CD4-positive, alpha-beta T cell (primary cell): ENCODE measurements around the gene WDR75. TPM values are rescaled to one million over a fixed set of nuclear protein-coding genes. Genes with fewer than 3 reads are reported as not detected.

Experiments
- ATAC-seq: fragments of 200-7000 bp; cut with Tn5 transposase; one replicate; pipeline ENCODE4 v1.10.0; 2022; ENCODE audit warnings: mild to moderate bottlenecking; ENCODE audit not compliant: poor library complexity
- CTCF ChIA-PET: fragments of 350-600 bp; sonication (Branson Sonifier 250); formaldehyde crosslinking; loops from one replicate; lab custom pipeline; 2021; ENCODE audit warnings: antibody characterized with exemption, inconsistent platforms; lab: Charles Lee
- POLR2A ChIA-PET: fragments of 350-600 bp; sonication (Branson Sonifier 250); formaldehyde crosslinking; loops from one replicate; lab custom pipeline; 2021; ENCODE audit warnings: antibody characterized with exemption, inconsistent platforms; lab: Charles Lee
- DNase-seq, 14 experiments: peaks; one replicate each; pipeline ENCODE4 v3.0.0-alpha.2; 2013 to 2020; ENCODE audit warnings: mixed read lengths in 2 of 14
- H3K27ac ChIP-seq, 2 donors: one replicate each; pipeline versions ENCODE4 v1.5.1 to v1.7.0; 2013; ENCODE audit warnings: low read length in 2 of 2, low read depth in 1 of 2, mild to moderate bottlenecking in 1 of 2
- H3K27me3 ChIP-seq, 2 experiments: 1 replicate in 1 of 2; 2 replicates in 1 of 2; pipeline versions ENCODE4 v1.6.1 to v1.7.0; 2013; ENCODE audit warnings: low read length in 2 of 2, control low read depth in 1 of 2, mild to moderate bottlenecking in 1 of 2, moderate library complexity in 1 of 2; ENCODE audit not compliant: insufficient read depth in 2 of 2, control insufficient read depth in 1 of 2
- H3K36me3 ChIP-seq: one replicate; pipeline ENCODE4 v1.6.1; 2013; ENCODE audit warnings: low read length, control low read depth; ENCODE audit not compliant: insufficient read depth
- H3K4me1 ChIP-seq: one replicate; pipeline ENCODE4 v1.6.1; 2013; ENCODE audit warnings: low read length, control low read depth; ENCODE audit not compliant: insufficient read depth
- H3K4me3 ChIP-seq: one replicate; pipeline ENCODE4 v1.5.1; 2013; ENCODE audit warnings: mild to moderate bottlenecking, low read length, moderate library complexity
- H3K9me3 ChIP-seq, 2 experiments: 1 replicate in 1 of 2; 2 replicates in 1 of 2; pipeline versions ENCODE4 v1.6.1 to v1.7.0; 2013; ENCODE audit warnings: low read length in 2 of 2, mild to moderate bottlenecking in 2 of 2, control low read depth in 1 of 2, moderate library complexity in 1 of 2; ENCODE audit not compliant: control insufficient read depth in 1 of 2, insufficient read depth in 1 of 2
- H3K27ac Mint-ChIP-seq: one replicate; pipeline ENCODE4 v1.8.0; 2020; ENCODE audit warnings: mixed read lengths
- H3K27me3 Mint-ChIP-seq: one replicate; pipeline ENCODE4 v1.8.0; 2021; ENCODE audit warnings: mixed read lengths
- H3K36me3 Mint-ChIP-seq: one replicate; pipeline ENCODE4 v1.8.0; 2021; ENCODE audit warnings: low read depth, mixed read lengths
- H3K4me1 Mint-ChIP-seq: one replicate; pipeline ENCODE4 v1.8.0; 2021; ENCODE audit warnings: low read depth, mixed read lengths
- H3K4me3 Mint-ChIP-seq: one replicate; pipeline ENCODE4 v1.8.0; 2020; ENCODE audit warnings: mild to moderate bottlenecking, mixed read lengths
- H3K9me3 Mint-ChIP-seq: one replicate; pipeline ENCODE4 v1.8.0; 2020; ENCODE audit warnings: mixed read lengths
- intact Hi-C, 2 experiments: fragments of 100-400 bp; cut with DNase I in 1 of 2; cut with micrococcal nuclease in 1 of 2; formaldehyde crosslinking; loops; one replicate each; pipeline versions ENCODE4 v1.15.1 to v1.9.0; 2023 to 2025; cut with DNase I, micrococcal nuclease
- total RNA-seq, 174 experiments: library from RNA in 2 of 174; stranded (reverse) in 2 of 174; gene quantifications; one replicate each; pipeline ENCODE4 v1.2.3 and lab custom pipeline; 2021 to 2026
- TF ChIP-seq, protein P1 (sequence below): fragments of 200-600 bp; IDR thresholded peaks from one replicate; pipeline ENCODE4 v1.8.0; 2022; ENCODE audit warnings: antibody characterized with exemption, mild to moderate bottlenecking

WDR75 gene
- total RNA-seq, 2 experiments from 2014 or later = 38.1 to 45.3 TPM

DNA sequence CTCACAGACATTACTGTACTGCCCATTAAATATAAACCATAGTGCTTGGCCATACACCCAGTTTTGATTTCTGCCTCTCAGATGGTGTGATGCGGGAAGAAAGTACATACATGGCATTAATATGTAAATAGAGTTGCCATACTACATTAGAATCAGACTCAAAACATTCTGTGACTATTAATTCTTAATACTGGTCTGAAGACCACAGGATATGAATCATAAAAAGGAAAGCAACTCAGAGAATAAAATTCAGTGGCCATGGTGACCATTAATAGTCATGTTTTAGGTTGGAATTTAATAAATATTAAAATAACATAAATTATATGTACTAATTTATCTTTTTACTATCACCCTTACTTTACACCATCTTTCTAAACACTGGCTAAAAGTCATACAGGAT is 33.0 kb upstream of the WDR75 start:
- TF ChIP-seq, protein P1, sequence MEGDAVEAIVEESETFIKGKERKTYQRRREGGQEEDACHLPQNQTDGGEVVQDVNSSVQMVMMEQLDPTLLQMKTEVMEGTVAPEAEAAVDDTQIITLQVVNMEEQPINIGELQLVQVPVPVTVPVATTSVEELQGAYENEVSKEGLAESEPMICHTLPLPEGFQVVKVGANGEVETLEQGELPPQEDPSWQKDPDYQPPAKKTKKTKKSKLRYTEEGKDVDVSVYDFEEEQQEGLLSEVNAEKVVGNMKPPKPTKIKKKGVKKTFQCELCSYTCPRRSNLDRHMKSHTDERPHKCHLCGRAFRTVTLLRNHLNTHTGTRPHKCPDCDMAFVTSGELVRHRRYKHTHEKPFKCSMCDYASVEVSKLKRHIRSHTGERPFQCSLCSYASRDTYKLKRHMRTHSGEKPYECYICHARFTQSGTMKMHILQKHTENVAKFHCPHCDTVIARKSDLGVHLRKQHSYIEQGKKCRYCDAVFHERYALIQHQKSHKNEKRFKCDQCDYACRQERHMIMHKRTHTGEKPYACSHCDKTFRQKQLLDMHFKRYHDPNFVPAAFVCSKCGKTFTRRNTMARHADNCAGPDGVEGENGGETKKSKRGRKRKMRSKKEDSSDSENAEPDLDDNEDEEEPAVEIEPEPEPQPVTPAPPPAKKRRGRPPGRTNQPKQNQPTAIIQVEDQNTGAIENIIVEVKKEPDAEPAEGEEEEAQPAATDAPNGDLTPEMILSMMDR = no peak
- POLR2A ChIA-PET = no interaction called here
- Mint-ChIP-seq H3K4me3 (no peak overlapping the region), H3K4me1 (peaks cover 10% of the 10 kb centered on the region), H3K36me3 (no peaks in the 10 kb centered on the region), H3K9me3 (no peaks in the 10 kb centered on the region), H3K27me3 (no peaks in the 10 kb centered on the region), H3K27ac (no peak overlapping the region)
- H3K4me3 ChIP-seq = no peak overlapping the region
- no peak overlapping the region for H3K27ac ChIP-seq
- no peaks in the 10 kb centered on the region for H3K27me3 ChIP-seq
- intact Hi-C loops = no loop called here
- no peaks in the 10 kb centered on the region for H3K9me3 ChIP-seq
- H3K36me3 ChIP-seq = no peaks in the 10 kb centered on the region
- ATAC-seq (no peak), DNase-seq (no peak)
- no peaks in the 10 kb centered on the region for H3K4me1 ChIP-seq
- CTCF ChIA-PET = no interaction called here

DNA sequence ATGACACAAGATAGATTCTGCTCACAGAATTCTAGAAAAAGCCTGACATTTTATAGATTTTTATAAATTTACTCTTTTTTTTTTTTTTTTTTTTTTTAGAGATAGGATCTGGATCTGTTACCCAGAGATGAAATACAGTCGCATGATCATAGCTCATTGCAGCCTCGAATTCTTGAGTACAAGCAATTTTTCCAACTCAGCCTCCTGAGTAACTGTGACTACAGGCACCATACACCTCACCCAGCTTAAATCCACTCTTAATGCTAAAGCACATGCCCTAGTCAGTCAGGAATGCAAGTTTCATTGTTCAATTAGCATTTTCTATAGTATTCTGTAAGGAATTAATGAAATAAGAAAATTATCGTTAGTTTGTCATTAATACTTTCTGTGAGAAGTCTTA is 32.1 kb upstream of the WDR75 start:
- Histone ChIP-seq H3K4me3 (no peak overlapping the region), H3K4me1 (no peaks in the 10 kb centered on the region), H3K9me3 (no peaks in the 10 kb centered on the region), H3K27ac (no peak overlapping the region), H3K27me3 (no peaks in the 10 kb centered on the region), H3K36me3 (no peaks in the 10 kb centered on the region)
- ChIA-PET CTCF (interaction anchor here (0.6 kb wide), 1 partner anchor 104 kb away, joined by 3 read pairs; no protein-coding TSS in a partner anchor), POLR2A (no interaction called here)
- peaks cover 10% of the 10 kb centered on the region for H3K4me1 Mint-ChIP-seq
- no peaks in the 10 kb centered on the region for H3K36me3 Mint-ChIP-seq
- intact Hi-C loops = no loop called here
- no peaks in the 10 kb centered on the region for H3K27me3 Mint-ChIP-seq
- no peak overlapping the region for H3K27ac Mint-ChIP-seq
- DNase-seq = no peak
- H3K9me3 Mint-ChIP-seq = no peaks in the 10 kb centered on the region
- H3K4me3 Mint-ChIP-seq = no peak overlapping the region
- no peak for ATAC-seq
- TF ChIP-seq, protein P1 = no peak

GRCh38 chr2:189409647-189410046 is 31.6 kb upstream of the WDR75 start:
- POLR2A ChIA-PET = no interaction called here
- no peak for DNase-seq
- peaks cover 10% of the 10 kb centered on the region for H3K4me1 Mint-ChIP-seq
- Histone ChIP-seq H3K9me3 (no peaks in the 10 kb centered on the region), H3K27me3 (no peaks in the 10 kb centered on the region), H3K27ac (no peak overlapping the region), H3K4me3 (no peak overlapping the region), H3K36me3 (no peaks in the 10 kb centered on the region), H3K4me1 (no peaks in the 10 kb centered on the region)
- H3K27ac Mint-ChIP-seq = no peak overlapping the region
- no peak for ATAC-seq
- TF ChIP-seq, protein P1 = no peak
- CTCF ChIA-PET = interaction anchor here (0.6 kb wide), 1 partner anchor 104 kb away, joined by 3 read pairs; no protein-coding TSS in a partner anchor
- H3K4me3 Mint-ChIP-seq = no peak overlapping the region
- H3K36me3 Mint-ChIP-seq = no peaks in the 10 kb centered on the region
- H3K9me3 Mint-ChIP-seq = no peaks in the 10 kb centered on the region
- intact Hi-C loops = loop anchor here (5.0 to 10.0 kb wide), 4 partner anchors 887 to 1907 kb away; no protein-coding TSS in a partner anchor
- no peaks in the 10 kb centered on the region for H3K27me3 Mint-ChIP-seq
